ENCODE data around the gene PGAM2.
"Not testable (repeated sequence)": the region's sequence is repeated elsewhere in the genome, so short reads cannot be mapped to it uniquely, and the experiment has no call there.

The PGAM2 gene

GRCh38 chr7:44018857-44019807 is 46.2 kb downstream of the PGAM2 start:
- peak; percentile 99 for DNase-seq

GRCh38 chr7:44015090-44015489 is 50.3 kb downstream of the PGAM2 start:
- not testable (repeated sequence) for DNase-seq
